Measurements from ENCODE around the gene LIMS2. TPM values are rescaled to one million over a fixed set of nuclear protein-coding genes. Genes with fewer than 3 reads are reported as not detected.

Gene LIMS2
- total RNA-seq, 8 experiments from 2014 or later: 0.22 to 9.3 (median 1.5) TPM

DNA sequence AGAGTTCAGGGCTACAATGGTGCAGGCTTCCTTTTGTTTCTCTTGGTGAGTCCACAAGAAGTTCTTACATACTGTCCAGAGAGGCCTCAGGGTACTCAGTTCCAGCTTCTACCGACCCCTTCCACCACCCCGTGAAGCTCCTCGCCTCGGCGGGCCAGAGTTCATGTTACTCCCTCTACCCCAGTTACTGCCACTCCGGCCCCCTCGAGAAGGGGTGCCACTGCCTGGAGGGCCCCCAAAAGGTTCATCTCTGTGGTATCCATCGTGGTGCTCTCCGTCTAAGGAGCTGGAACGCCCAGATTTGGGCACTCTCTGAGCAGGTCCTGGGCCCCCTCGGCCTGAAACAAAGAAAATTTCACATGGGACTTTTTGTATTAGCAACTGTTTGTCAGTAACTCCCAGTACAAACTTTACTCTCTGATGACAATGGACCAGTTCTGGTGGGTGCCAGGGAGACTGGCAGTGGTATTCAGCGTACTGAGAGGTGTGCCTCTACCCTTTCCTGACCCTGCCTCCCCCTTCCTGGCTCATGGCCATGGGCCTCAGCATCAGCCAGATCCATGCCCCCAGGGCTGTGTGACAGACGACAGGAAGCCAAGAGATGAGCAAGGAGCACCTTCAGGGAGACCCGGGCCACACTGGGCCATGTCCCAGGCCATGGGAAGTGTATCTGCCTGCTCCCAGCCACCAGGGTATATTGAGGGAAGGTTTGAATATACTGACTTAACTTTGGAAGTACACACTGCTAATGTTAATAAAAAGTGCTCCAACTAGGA, 31.1 kb upstream of the LIMS2 start:
- 87 to 100% (median 100%) methylated on average over 1 to 9 of the region's 14 CpGs; no CpG with 5 or more reads in 4 of the 10 experiments for WGBS, 10 experiments
- in situ Hi-C loops (cut with MboI; ENCODE audit: low pct_unique_long_range_greater_than_20kb in 2 of 9, low sequenced_read_pairs in 9 of 9, unreplicated experiment in 9 of 9): no loop called here
- Histone ChIP-seq H3K4me1 (replicated peaks in 1 of 2) (peaks cover 11 to 15% of the 10 kb centered on the region in 2 donors), H3K4me3 (no peak overlapping the region), H3K27ac (no peak overlapping the region)
- peak in 1 of 8 experiments; percentile 7 for ATAC-seq (replicated peaks in 6 of 8)

DNA sequence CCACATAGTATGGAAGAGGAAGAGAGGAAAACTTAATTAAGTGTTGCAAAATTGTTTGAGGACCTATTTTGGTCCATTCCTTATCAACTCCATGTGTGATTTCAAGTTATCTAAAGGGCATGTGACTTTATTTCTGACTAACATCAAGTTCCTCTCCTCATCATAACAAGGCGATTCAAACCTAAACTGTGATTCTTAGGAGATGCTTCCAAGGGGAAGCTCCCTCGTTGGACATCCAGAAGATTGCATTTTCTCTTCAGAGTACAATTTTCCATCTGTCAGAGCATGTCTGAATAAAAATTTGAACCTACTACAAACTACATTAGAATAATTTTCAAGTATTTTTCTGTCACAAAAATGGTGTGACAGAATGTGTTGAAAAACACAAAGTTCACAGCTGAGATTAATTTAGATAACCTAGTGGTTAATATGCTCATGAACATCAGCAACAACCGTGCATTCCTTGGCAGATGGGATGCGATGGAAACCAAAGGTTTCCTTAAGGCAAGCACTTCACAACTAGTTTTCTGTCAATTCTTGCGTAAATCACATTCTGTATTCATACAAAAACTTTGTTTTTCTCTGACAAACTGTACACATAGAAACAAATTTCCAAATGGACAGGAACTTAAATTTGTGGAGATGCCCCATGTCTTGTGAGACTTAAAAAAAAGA, 30.2 kb upstream of the LIMS2 start:
- H3K4me3 ChIP-seq: no peak overlapping the region
- H3K27ac ChIP-seq: no peak overlapping the region
- peaks cover 13 to 19% of the 10 kb centered on the region in 2 donors for H3K4me1 ChIP-seq (replicated peaks in 1 of 2)
- in situ Hi-C loops (cut with MboI; ENCODE audit: low pct_unique_long_range_greater_than_20kb in 2 of 9, low sequenced_read_pairs in 9 of 9, unreplicated experiment in 9 of 9): no loop called here
- ATAC-seq (replicated peaks in 6 of 8): no peak
- 33 to 100% (median 90%) methylated on average over 1 to 5 of the region's 5 CpGs for WGBS, 10 experiments

DNA sequence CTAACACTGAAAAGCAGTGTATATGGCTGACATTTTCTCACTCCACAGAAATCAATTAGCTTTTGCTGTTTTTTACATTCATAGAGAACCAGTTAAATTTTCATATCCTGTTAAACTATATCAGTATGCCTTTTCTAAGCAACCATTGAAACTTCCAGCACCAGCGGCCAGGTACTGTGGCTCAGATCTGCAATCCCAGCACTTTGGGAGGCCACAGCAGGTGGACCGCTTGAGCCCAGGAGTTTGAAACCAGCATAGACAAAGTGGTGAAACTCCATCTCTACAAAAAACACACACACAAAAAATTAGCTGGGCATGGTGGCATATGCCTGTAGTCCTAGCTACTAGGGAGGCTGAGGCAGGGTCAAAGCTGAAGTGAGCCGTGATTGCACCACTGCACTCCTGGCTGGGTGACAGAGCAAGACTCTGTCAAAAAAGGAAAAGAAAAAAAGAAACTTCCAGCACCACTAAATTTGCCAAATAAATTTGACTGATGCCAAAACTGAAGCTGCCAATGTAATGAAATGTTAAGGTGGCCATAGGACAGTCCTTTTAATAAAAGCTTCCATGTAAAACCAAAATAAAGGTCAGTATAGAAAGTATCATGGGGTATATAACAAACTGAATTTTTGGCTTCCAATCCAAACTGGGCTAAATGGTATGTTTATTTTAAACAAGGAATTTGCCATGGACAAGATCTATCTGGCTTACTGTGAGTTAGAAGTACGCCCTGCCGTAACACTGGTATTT, 29.5 kb upstream of the LIMS2 start:
- H3K27ac ChIP-seq: no peak overlapping the region
- in situ Hi-C loops (cut with MboI; ENCODE audit: low pct_unique_long_range_greater_than_20kb in 2 of 9, low sequenced_read_pairs in 9 of 9, unreplicated experiment in 9 of 9): no loop called here
- WGBS, 10 experiments: 61 to 100% (median 96%) methylated on average over 1 to 5 of the region's 5 CpGs; no CpG with 5 or more reads in 1 of the 10 experiments
- peaks cover 15 to 24% of the 10 kb centered on the region in 2 donors for H3K4me1 ChIP-seq (replicated peaks in 1 of 2)
- H3K4me3 ChIP-seq: no peak overlapping the region
- no peak for ATAC-seq (replicated peaks in 6 of 8)

GRCh38 chr2:127703282-127703681, 28.0 kb upstream of the LIMS2 start:
- peak overlapping the region in 1 of 5 donors; percentile 99 for H3K4me3 ChIP-seq
- WGBS, 10 experiments: 83 to 100% (median 93%) methylated on average over 1 to 4 of the region's 5 CpGs; no CpG with 5 or more reads in 3 of the 10 experiments
- no peak overlapping the region for H3K27ac ChIP-seq
- no peak for ATAC-seq (replicated peaks in 6 of 8)
- H3K4me1 ChIP-seq (replicated peaks in 1 of 2): peaks cover 15 to 24% of the 10 kb centered on the region in 2 donors
- in situ Hi-C loops (cut with MboI; ENCODE audit: low pct_unique_long_range_greater_than_20kb in 2 of 9, low sequenced_read_pairs in 9 of 9, unreplicated experiment in 9 of 9): no loop called here

DNA sequence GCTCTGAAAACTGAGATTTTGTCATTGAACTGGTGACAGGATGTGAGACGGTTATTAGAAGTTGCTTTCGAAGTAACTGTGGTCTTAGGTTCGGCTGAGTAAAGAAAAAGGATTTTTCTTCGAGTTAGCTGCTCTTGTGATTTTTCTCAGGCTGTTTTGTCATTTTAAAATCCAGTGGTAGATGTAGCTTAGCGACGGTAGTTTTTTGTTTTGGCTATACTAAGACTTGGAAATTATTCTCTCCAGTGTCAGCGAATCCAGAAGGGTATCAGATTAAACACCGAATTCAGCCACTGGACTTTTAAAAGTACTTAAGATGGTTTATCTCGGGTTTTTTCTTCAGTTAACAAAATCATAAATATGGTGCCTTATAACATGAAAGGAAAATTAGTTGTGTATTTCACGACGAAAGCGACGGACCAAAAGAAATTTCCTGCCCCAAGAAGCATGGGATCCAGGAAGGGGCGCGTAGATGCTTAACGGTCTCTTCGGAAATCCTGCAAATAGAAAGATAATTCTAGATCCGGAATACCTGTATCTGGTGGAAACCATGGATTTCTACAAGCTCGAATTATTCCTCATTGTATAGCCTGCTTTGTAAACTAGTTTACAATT, 27.2 kb upstream of the LIMS2 start:
- in situ Hi-C loops (cut with MboI; ENCODE audit: low pct_unique_long_range_greater_than_20kb in 2 of 9, low sequenced_read_pairs in 9 of 9, unreplicated experiment in 9 of 9): no loop called here
- H3K27ac ChIP-seq: peak overlapping the region; percentile 97 to 99
- WGBS, 10 experiments: 42 to 88% (median 56%) methylated on average over 4 to 19 of the region's 19 CpGs

GRCh38 chr2:127701651-127702394, 26.5 kb upstream of the LIMS2 start:
- Histone ChIP-seq H3K4me1 (replicated peaks in 1 of 2) (peaks cover 15 to 24% of the 10 kb centered on the region in 2 donors), H3K27ac (peak overlapping the region; percentile 97 to 99), H3K4me3 (peak overlapping the region; percentile 86 to 99 (median 91))
- ATAC-seq (replicated peaks in 6 of 8): peak; percentile 71 to 79 (median 74)
- WGBS, 10 experiments: 0 to 1% (median 0%) methylated on average over 1 to 18 of the region's 108 CpGs; no CpG with 5 or more reads in 6 of the 10 experiments
- in situ Hi-C loops (cut with MboI; ENCODE audit: low pct_unique_long_range_greater_than_20kb in 2 of 9, low sequenced_read_pairs in 9 of 9, unreplicated experiment in 9 of 9): no loop called here

More for the DNA sequence above, 27.2 kb upstream of the LIMS2 start:
- Histone ChIP-seq H3K4me1 (replicated peaks in 1 of 2) (peaks cover 15 to 24% of the 10 kb centered on the region in 2 donors), H3K4me3 (peak overlapping the region; percentile 86 to 99 (median 91))
- no peak for ATAC-seq (replicated peaks in 6 of 8)

GRCh38 chr2:127701193-127701650, 25.9 kb upstream of the LIMS2 start, which contains the start of gene SFT2D3:
TSS of gene SFT2D3 (plus strand) at chr2:127701497. CDS start at chr2:127701529, 32 bp downstream.
- Histone ChIP-seq H3K4me3 (peak within 1 kb of the TSS; percentile 86 to 99 (median 91)), H3K4me1 (replicated peaks in 1 of 2) (peaks cover 15 to 24% of the 10 kb centered on the region in 2 donors), H3K27ac (peak within 1 kb of the TSS; percentile 97 to 99)
- 0 to 7% (median 0%) methylated on average over 2 to 9 of the region's 44 CpGs; no CpG with 5 or more reads in 4 of the 10 experiments for WGBS, 10 experiments
- in situ Hi-C loops (cut with MboI; ENCODE audit: low pct_unique_long_range_greater_than_20kb in 2 of 9, low sequenced_read_pairs in 9 of 9, unreplicated experiment in 9 of 9): no loop called here
- peak; percentile 71 to 91 (median 86) for ATAC-seq (replicated peaks in 6 of 8)

- 19 to 88% (median 75%) methylated on average over 2 to 11 of the region's 17 CpGs; no CpG with 5 or more reads in 1 of the 10 experiments for WGBS, 10 experiments
- ATAC-seq (replicated peaks in 6 of 8): peak in 6 of 8 experiments; percentile 2 to 19 (median 5)
- peaks cover 15 to 24% of the 10 kb centered on the region in 2 donors for H3K4me1 ChIP-seq (replicated peaks in 1 of 2)
- H3K4me3 ChIP-seq: peak overlapping the region; percentile 86 to 99 (median 91)
- in situ Hi-C loops (cut with MboI; ENCODE audit: low pct_unique_long_range_greater_than_20kb in 2 of 9, low sequenced_read_pairs in 9 of 9, unreplicated experiment in 9 of 9): no loop called here
- peak overlapping the region; percentile 97 to 99 for H3K27ac ChIP-seq
Observed at GRCh38 chr2:127700527-127701192, 25.3 kb upstream of the LIMS2 start.

- H3K27ac ChIP-seq: no peak overlapping the region
- in situ Hi-C loops (cut with MboI; ENCODE audit: low pct_unique_long_range_greater_than_20kb in 2 of 9, low sequenced_read_pairs in 9 of 9, unreplicated experiment in 9 of 9): no loop called here
- H3K4me1 ChIP-seq (replicated peaks in 1 of 2): peaks cover 15 to 19% of the 10 kb centered on the region in 2 donors
- WGBS, 10 experiments: 83 to 96% (median 92%) methylated on average over 2 to 16 of the region's 27 CpGs; no CpG with 5 or more reads in 2 of the 10 experiments
- no peak overlapping the region for H3K4me3 ChIP-seq
- no peak for ATAC-seq (replicated peaks in 6 of 8)
Observed at GRCh38 chr2:127698553-127699355, 23.4 kb upstream of the LIMS2 start.

GRCh38 chr2:127697482-127698180, 22.3 kb upstream of the LIMS2 start:
- WGBS, 10 experiments: 82 to 100% (median 88%) methylated on average over 2 to 14 of the region's 21 CpGs; no CpG with 5 or more reads in 1 of the 10 experiments
- ATAC-seq (replicated peaks in 6 of 8): no peak
- no peak overlapping the region for H3K27ac ChIP-seq
- in situ Hi-C loops (cut with MboI; ENCODE audit: low pct_unique_long_range_greater_than_20kb in 2 of 9, low sequenced_read_pairs in 9 of 9, unreplicated experiment in 9 of 9): no loop called here
- no peak overlapping the region for H3K4me3 ChIP-seq
- peaks cover 7 to 9% of the 10 kb centered on the region in 2 donors for H3K4me1 ChIP-seq (replicated peaks in 1 of 2)

Data from motor neuron (in vitro differentiated cells).